Neural progenitor cell (in vitro differentiated cells): ENCODE measurements around the gene WDR17.

Experiments
- CTCF ChIP-seq: fragments of 200-600 bp; sonication (generic); IDR thresholded peaks from 2 replicates; pipeline ENCODE4 v1.5.1; 2017; ENCODE audit warnings: antibody characterized with exemption, mild to moderate bottlenecking
- EZH2 ChIP-seq: fragments of 200-600 bp; sonication (generic); IDR thresholded peaks from 2 replicates; pipeline ENCODE4 v1.6.1; 2017; ENCODE audit warnings: antibody characterized with exemption, mild to moderate bottlenecking, moderate library complexity

GRCh38 chr4:176063718-176064117, 1.9 kb upstream of the WDR17 start:
- TF ChIP-seq CTCF (no peak), EZH2 (no peak)
